Esophagus squamous epithelium (tissue), 4 donors: ENCODE results near the gene ATP8A2.

Source experiments
- POLR2A ChIP-seq, 4 donors: fragments of 450-650 bp; IDR thresholded peaks; one replicate each; pipeline ENCODE4 v1.6.1; 2017; ENCODE audit warnings: antibody characterized with exemption in 4 of 4, mild to moderate bottlenecking in 4 of 4, moderate library complexity in 3 of 4
- TF ChIP-seq, protein P1 (sequence below), 6 experiments: fragments of 450-650 bp in 4 of 6; fragments of 200-600 bp in 2 of 6; sonication (generic) in 2 of 6; IDR thresholded peaks; one replicate each; pipeline ENCODE4 v1.5.1; 2016 to 2019; ENCODE audit warnings: antibody characterized with exemption in 6 of 6, mild to moderate bottlenecking in 4 of 6, moderate library complexity in 4 of 6

DNA sequence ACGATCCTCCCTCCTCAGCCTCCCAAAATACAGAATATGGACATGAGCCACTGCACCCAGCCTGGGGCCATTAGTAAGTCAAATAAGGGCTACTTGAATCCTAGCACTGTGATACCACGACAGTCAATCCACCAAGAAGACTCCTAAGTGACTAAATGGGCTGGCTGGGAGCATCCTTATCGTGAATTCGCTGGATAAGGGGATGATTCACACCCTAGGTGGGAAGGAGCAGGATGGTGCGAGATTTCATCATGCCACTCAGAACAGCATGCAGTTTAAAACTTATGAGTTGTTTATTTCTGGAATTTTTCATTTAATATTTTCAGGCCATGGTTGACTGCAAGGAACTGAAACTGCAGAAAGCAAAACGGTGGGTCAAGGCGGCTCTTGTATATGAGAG is 30.2 kb downstream of the ATP8A2 start:
- TF ChIP-seq, protein P1, sequence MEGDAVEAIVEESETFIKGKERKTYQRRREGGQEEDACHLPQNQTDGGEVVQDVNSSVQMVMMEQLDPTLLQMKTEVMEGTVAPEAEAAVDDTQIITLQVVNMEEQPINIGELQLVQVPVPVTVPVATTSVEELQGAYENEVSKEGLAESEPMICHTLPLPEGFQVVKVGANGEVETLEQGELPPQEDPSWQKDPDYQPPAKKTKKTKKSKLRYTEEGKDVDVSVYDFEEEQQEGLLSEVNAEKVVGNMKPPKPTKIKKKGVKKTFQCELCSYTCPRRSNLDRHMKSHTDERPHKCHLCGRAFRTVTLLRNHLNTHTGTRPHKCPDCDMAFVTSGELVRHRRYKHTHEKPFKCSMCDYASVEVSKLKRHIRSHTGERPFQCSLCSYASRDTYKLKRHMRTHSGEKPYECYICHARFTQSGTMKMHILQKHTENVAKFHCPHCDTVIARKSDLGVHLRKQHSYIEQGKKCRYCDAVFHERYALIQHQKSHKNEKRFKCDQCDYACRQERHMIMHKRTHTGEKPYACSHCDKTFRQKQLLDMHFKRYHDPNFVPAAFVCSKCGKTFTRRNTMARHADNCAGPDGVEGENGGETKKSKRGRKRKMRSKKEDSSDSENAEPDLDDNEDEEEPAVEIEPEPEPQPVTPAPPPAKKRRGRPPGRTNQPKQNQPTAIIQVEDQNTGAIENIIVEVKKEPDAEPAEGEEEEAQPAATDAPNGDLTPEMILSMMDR (IDR thresholded peaks at IDR 0.05), result no peak
- TF ChIP-seq POLR2A (IDR thresholded peaks at IDR 0.05), result no peak
